ENCODE data around the gene HYAL2. TPM values are rescaled to one million over a fixed set of nuclear protein-coding genes. Genes with fewer than 3 reads are reported as not detected.

The HYAL2 gene
- polyA plus RNA-seq, 3 donors, result 18.3 to 25.8 (median 18.9) TPM

- peaks cover 82 to 92% of the 10 kb centered on the region in 2 donors for H3K4me1 ChIP-seq (ENCODE audit: control insufficient read depth in 1 of 2, insufficient read depth in 2 of 2, low read length in 2 of 2)
- peak overlapping the region; percentile 84 to 99 (median 89) for H3K27ac Mint-ChIP-seq
- H3K27me3 ChIP-seq (ENCODE audit: control insufficient read depth in 2 of 2, insufficient read depth in 2 of 2, low read length in 2 of 2), result no peaks in the 10 kb centered on the region
- H3K4me3 ChIP-seq (replicated peaks in 1 of 3; ENCODE audit: low read depth in 2 of 3, low read length in 3 of 3), result peak overlapping the region in 1 of 3 experiments; percentile 90
- WGBS (ENCODE audit: insufficient coverage), result 24% methylated on average over 4 of the region's 4 CpGs
- peaks cover 0 to 4% (median 2%) of the 10 kb centered on the region in 3 donors for H3K27me3 Mint-ChIP-seq (ENCODE audit: low read depth in 3 of 3)
- H3K4me3 Mint-ChIP-seq, result peak overlapping the region; percentile 43 to 73
- intact Hi-C loops (cut with micrococcal nuclease), result no loop called here
- no peaks in the 10 kb centered on the region for H3K9me3 ChIP-seq (replicated peaks in 1 of 2; ENCODE audit: control insufficient read depth in 1 of 2, insufficient read depth in 1 of 2, low read length in 2 of 2)
- H3K79me2 ChIP-seq (ENCODE audit: insufficient read depth, low read length), result peaks cover 42% of the 10 kb centered on the region
- H4K20me1 ChIP-seq (ENCODE audit: insufficient read depth, low read length), result peaks cover 14% of the 10 kb centered on the region
- H3K9me3 Mint-ChIP-seq, result no peaks in the 10 kb centered on the region
- H3K36me3 Mint-ChIP-seq, result peaks cover 9 to 33% of the 10 kb centered on the region in 2 donors
- no peak overlapping the region for H2AFZ ChIP-seq (ENCODE audit: insufficient read depth, low read depth, low read length, poor library complexity, severe bottlenecking)
- peak; percentile 47 to 73 (median 60) for DNase-seq
- H3K9ac ChIP-seq (ENCODE audit: insufficient read depth, low read length, poor library complexity, severe bottlenecking), result peak overlapping the region; percentile 38
- TF ChIP-seq CTCF (IDR thresholded peaks at IDR 0.05), result no peak
- H3K27ac ChIP-seq (ENCODE audit: low read depth in 1 of 2, low read length in 2 of 2), result peak overlapping the region; percentile 77 to 97
- H3K4me1 Mint-ChIP-seq, result peaks cover 81% of the 10 kb centered on the region
- peaks cover 0 to 14% of the 10 kb centered on the region in 2 donors for H3K36me3 ChIP-seq (replicated peaks in 1 of 2; ENCODE audit: control insufficient read depth in 1 of 2, insufficient read depth in 2 of 2, low read length in 2 of 2)
- peak overlapping the region; percentile 87 for H3K4me2 ChIP-seq (replicated peaks; ENCODE audit: extremely low read depth, low read length, poor library complexity, severe bottlenecking)
These were observed 601 bp upstream of the HYAL2 start for GRCh38 chr3:50323092-50323600.

DNA sequence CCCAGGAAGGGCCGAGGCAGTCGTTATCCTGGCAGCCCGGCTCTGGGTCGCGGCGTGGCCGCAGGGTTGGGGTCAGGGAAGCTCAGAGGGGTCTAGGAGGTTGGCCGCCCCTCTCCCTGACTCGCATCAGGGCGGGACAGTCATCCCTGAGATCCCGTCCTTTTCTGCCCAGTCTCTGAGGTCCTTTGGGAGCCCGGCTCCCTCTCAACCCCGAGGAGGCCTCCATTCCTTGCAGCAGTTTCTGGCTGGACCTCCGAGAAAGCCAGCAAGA, 495 bp downstream of the HYAL2 start:
- no peaks in the 10 kb centered on the region for H3K9me3 ChIP-seq (replicated peaks in 1 of 2; ENCODE audit: control insufficient read depth in 1 of 2, insufficient read depth in 1 of 2, low read length in 2 of 2)
- peaks cover 6% of the 10 kb centered on the region for H4K20me1 ChIP-seq (ENCODE audit: insufficient read depth, low read length)
- TF ChIP-seq CTCF (IDR thresholded peaks at IDR 0.05), result no peak
- peaks cover 11 to 35% of the 10 kb centered on the region in 2 donors for H3K36me3 Mint-ChIP-seq
- intact Hi-C loops (cut with micrococcal nuclease), result no loop called here
- peak overlapping the region; percentile 90 for H3K9ac ChIP-seq (ENCODE audit: insufficient read depth, low read length, poor library complexity, severe bottlenecking)
- H3K27ac ChIP-seq (ENCODE audit: low read depth in 1 of 2, low read length in 2 of 2), result peak overlapping the region; percentile 77 to 97
- H3K27ac Mint-ChIP-seq, result peak overlapping the region in 6 of 7 donors; percentile 31 to 99 (median 96)
- H3K27me3 Mint-ChIP-seq (ENCODE audit: low read depth in 3 of 3), result peaks cover 0 to 4% (median 2%) of the 10 kb centered on the region in 3 donors
- 41% methylated on average over 14 of the region's 14 CpGs for WGBS (ENCODE audit: insufficient coverage)
- H3K9me3 Mint-ChIP-seq, result no peaks in the 10 kb centered on the region
- no peak for DNase-seq
- peak overlapping the region; percentile 60 to 90 (median 77) for H3K4me3 ChIP-seq (replicated peaks in 1 of 3; ENCODE audit: low read depth in 2 of 3, low read length in 3 of 3)
- H3K4me2 ChIP-seq (replicated peaks; ENCODE audit: extremely low read depth, low read length, poor library complexity, severe bottlenecking), result peak overlapping the region; percentile 87
- H3K27me3 ChIP-seq (ENCODE audit: control insufficient read depth in 2 of 2, insufficient read depth in 2 of 2, low read length in 2 of 2), result no peaks in the 10 kb centered on the region
- peaks cover 83% of the 10 kb centered on the region for H3K4me1 Mint-ChIP-seq
- H3K79me2 ChIP-seq (ENCODE audit: insufficient read depth, low read length), result peaks cover 37% of the 10 kb centered on the region
- H2AFZ ChIP-seq (ENCODE audit: insufficient read depth, low read depth, low read length, poor library complexity, severe bottlenecking), result peak overlapping the region; percentile 86
- peaks cover 82 to 94% of the 10 kb centered on the region in 2 donors for H3K4me1 ChIP-seq (ENCODE audit: control insufficient read depth in 1 of 2, insufficient read depth in 2 of 2, low read length in 2 of 2)
- peak overlapping the region; percentile 75 to 91 for H3K4me3 Mint-ChIP-seq
- peaks cover 0 to 19% of the 10 kb centered on the region in 2 donors for H3K36me3 ChIP-seq (replicated peaks in 1 of 2; ENCODE audit: control insufficient read depth in 1 of 2, insufficient read depth in 2 of 2, low read length in 2 of 2)

All from CD14-positive monocyte (primary cell).